SU-DHL-6 (cell line): ENCODE measurements around the gene FBXO27.

ENCODE experiments used
- H2AFZ ChIP-seq: fragments of 200-600 bp; sonication (generic); 2 replicates; pipeline ENCODE4 v1.6.1; 2014; ENCODE audit warnings: low read depth, mild to moderate bottlenecking, moderate library complexity, mixed read lengths, antibody characterized with exemption, low read length; ENCODE audit not compliant: severe bottlenecking
- H3F3A ChIP-seq: fragments of 200-600 bp; shearing (Covaris generic); 2 replicates; pipeline ENCODE4 v1.6.0; 2016; ENCODE audit warnings: antibody characterized with exemption, mild to moderate bottlenecking; ENCODE audit not compliant: insufficient read depth
- H3K27ac ChIP-seq: fragments of 200-600 bp; sonication (generic); 2 replicates; pipeline ENCODE4 v1.5.1; 2016; ENCODE audit warnings: low read depth, mild to moderate bottlenecking, low read length, moderate library complexity, mixed read lengths
- H3K27me3 ChIP-seq: fragments of 200-600 bp; sonication (generic), shearing (Covaris generic); 2 replicates; pipeline ENCODE4 v1.6.0; 2014; ENCODE audit warnings: mild to moderate bottlenecking, low read length
- H3K36me3 ChIP-seq: fragments of 200-600 bp; sonication (generic); 2 replicates; pipeline ENCODE4 v1.6.1; 2014; ENCODE audit warnings: mild to moderate bottlenecking, low read length, mixed read lengths
- H3K4me2 ChIP-seq: fragments of 300-600, 200-600 bp; shearing (Covaris generic), sonication (generic); 2 replicates; pipeline ENCODE4 v1.6.0; 2014; ENCODE audit warnings: low read length, low read depth, mild to moderate bottlenecking; ENCODE audit not compliant: poor library complexity, severe bottlenecking
- H3K4me3 ChIP-seq: fragments of 200-600 bp; sonication (generic); 2 replicates; pipeline ENCODE4 v1.5.1; 2014; ENCODE audit warnings: antibody characterized with exemption, low read length, mild to moderate bottlenecking, mixed read lengths; ENCODE audit not compliant: insufficient read depth, poor library complexity, severe bottlenecking
- H3K79me2 ChIP-seq: fragments of 200-600 bp; sonication (generic); 2 replicates; pipeline ENCODE4 v1.6.1; 2014; ENCODE audit warnings: mild to moderate bottlenecking, low read length, moderate library complexity; ENCODE audit not compliant: insufficient read depth
- H3K9ac ChIP-seq: fragments of 200-600 bp; sonication (generic); 2 replicates; pipeline ENCODE4 v1.7.0; 2014; ENCODE audit warnings: mild to moderate bottlenecking, low read length
- H3K9me2 ChIP-seq: fragments of 200-600 bp; sonication (generic); replicated peaks from 2 replicates; pipeline ENCODE4 v1.6.1; 2014; ENCODE audit warnings: low read length; ENCODE audit not compliant: insufficient read depth
- H3K9me3 ChIP-seq: fragments of 200-600 bp; sonication (generic); 2 replicates; pipeline ENCODE4 v1.6.1; 2014; ENCODE audit warnings: low read length, mixed read lengths; ENCODE audit not compliant: insufficient read depth
- H4K20me1 ChIP-seq: fragments of 200-600 bp; sonication (generic); 2 replicates; pipeline ENCODE4 v1.6.1; 2014; ENCODE audit warnings: low read depth, mild to moderate bottlenecking, antibody characterized with exemption, low read length, moderate library complexity, mixed read lengths
- EZH2phosphoT487 ChIP-seq: fragments of 200-600 bp; sonication (generic), shearing (Covaris generic); conservative IDR thresholded peaks from 2 replicates; pipeline ENCODE4 v1.6.1; 2018; ENCODE audit warnings: mild to moderate bottlenecking, antibody characterized with exemption, low read length, moderate library complexity, mixed read lengths
- TF ChIP-seq, protein P1 (sequence below): fragments of 200-600 bp; sonication (generic); IDR thresholded peaks from one replicate; pipeline ENCODE4 v1.5.1; 2017; ENCODE audit warnings: antibody characterized with exemption, mild to moderate bottlenecking, low read length, moderate library complexity; ENCODE audit not compliant: insufficient read depth, poor library complexity, severe bottlenecking

FBXO27 gene

GRCh38 chr19:39060171-39060570 is 27.8 kb upstream of the FBXO27 start:
- Histone ChIP-seq H3K4me3 (no peak overlapping the region), H3K79me2 (no peaks in the 10 kb centered on the region), H3K4me2 (no peak overlapping the region), H3K9me2 (no peaks in the 10 kb centered on the region), H2AFZ (no peak overlapping the region), H3K9me3 (no peaks in the 10 kb centered on the region), H3K27ac (no peak overlapping the region), H3K9ac (no peak overlapping the region), H3K36me3 (no peaks in the 10 kb centered on the region), H4K20me1 (no peaks in the 10 kb centered on the region), H3F3A (no peaks in the 10 kb centered on the region), H3K27me3 (no peaks in the 10 kb centered on the region)
- no peak for TF ChIP-seq EZH2phosphoT487
- TF ChIP-seq, protein P1, sequence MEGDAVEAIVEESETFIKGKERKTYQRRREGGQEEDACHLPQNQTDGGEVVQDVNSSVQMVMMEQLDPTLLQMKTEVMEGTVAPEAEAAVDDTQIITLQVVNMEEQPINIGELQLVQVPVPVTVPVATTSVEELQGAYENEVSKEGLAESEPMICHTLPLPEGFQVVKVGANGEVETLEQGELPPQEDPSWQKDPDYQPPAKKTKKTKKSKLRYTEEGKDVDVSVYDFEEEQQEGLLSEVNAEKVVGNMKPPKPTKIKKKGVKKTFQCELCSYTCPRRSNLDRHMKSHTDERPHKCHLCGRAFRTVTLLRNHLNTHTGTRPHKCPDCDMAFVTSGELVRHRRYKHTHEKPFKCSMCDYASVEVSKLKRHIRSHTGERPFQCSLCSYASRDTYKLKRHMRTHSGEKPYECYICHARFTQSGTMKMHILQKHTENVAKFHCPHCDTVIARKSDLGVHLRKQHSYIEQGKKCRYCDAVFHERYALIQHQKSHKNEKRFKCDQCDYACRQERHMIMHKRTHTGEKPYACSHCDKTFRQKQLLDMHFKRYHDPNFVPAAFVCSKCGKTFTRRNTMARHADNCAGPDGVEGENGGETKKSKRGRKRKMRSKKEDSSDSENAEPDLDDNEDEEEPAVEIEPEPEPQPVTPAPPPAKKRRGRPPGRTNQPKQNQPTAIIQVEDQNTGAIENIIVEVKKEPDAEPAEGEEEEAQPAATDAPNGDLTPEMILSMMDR, result no peak

GRCh38 chr19:39059302-39059701 is 27.0 kb upstream of the FBXO27 start:
- no peaks in the 10 kb centered on the region for H3K9me2 ChIP-seq
- no peaks in the 10 kb centered on the region for H3K27me3 ChIP-seq
- no peak overlapping the region for H3K9ac ChIP-seq
- H4K20me1 ChIP-seq, result no peaks in the 10 kb centered on the region
- H3F3A ChIP-seq, result no peaks in the 10 kb centered on the region
- no peaks in the 10 kb centered on the region for H3K36me3 ChIP-seq
- TF ChIP-seq EZH2phosphoT487, result no peak
- TF ChIP-seq, protein P1, result no peak
- H3K79me2 ChIP-seq, result no peaks in the 10 kb centered on the region
- H2AFZ ChIP-seq, result no peak overlapping the region
- H3K4me3 ChIP-seq, result no peak overlapping the region
- H3K9me3 ChIP-seq, result no peaks in the 10 kb centered on the region
- no peak overlapping the region for H3K27ac ChIP-seq
- no peak overlapping the region for H3K4me2 ChIP-seq

DNA sequence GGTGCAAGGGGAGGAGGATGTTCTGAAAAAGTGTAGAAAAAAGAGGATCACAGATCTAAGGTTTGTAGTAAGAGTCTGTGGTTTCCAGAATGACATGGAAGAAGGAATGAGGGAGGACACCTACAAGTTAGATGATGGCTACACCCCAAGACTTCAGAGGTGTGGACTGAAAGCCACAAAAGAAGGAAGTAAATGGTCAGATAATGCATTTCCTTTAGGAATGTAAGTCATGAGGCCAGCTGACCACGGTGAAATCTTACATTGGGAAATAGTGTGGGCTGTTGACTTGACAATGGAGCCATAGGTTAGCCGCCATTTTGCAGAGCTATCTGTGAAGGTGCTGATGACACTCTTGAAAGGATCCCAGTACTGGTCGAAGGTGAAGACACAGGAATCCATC is 25.3 kb upstream of the FBXO27 start:
- no peak overlapping the region for H3K27ac ChIP-seq
- no peaks in the 10 kb centered on the region for H3K9me2 ChIP-seq
- no peak overlapping the region for H3K4me3 ChIP-seq
- H4K20me1 ChIP-seq, result no peaks in the 10 kb centered on the region
- H3K79me2 ChIP-seq, result no peaks in the 10 kb centered on the region
- no peak overlapping the region for H3K9ac ChIP-seq
- H3K4me2 ChIP-seq, result no peak overlapping the region
- H3F3A ChIP-seq, result no peaks in the 10 kb centered on the region
- H3K27me3 ChIP-seq, result no peaks in the 10 kb centered on the region
- no peak overlapping the region for H2AFZ ChIP-seq
- no peaks in the 10 kb centered on the region for H3K9me3 ChIP-seq
- no peaks in the 10 kb centered on the region for H3K36me3 ChIP-seq
- TF ChIP-seq, protein P1, result no peak
- no peak for TF ChIP-seq EZH2phosphoT487
